NCI-H2029 (cell line): ENCODE results near the gene CA10.
A peak's percentile ranks its signal among the peaks of the same experiment; 100 is the strongest.

Experiments
- DNase-seq: peaks from one replicate; lab custom pipeline; 2025; lab: John Stamatoyannopoulos, UW

The CA10 gene

GRCh38 chr17:51951741-51952140 is 206.8 kb downstream of the CA10 start:
- DNase-seq = no peak

- DNase-seq = peak; percentile 69
Measured at GRCh38 chr17:51948128-51948527, 210.4 kb downstream of the CA10 start.

- DNase-seq = peak; percentile 41
Measured at GRCh38 chr17:51947160-51947735, 211.3 kb downstream of the CA10 start.

- no peak for DNase-seq
Measured at GRCh38 chr17:51946311-51946710, 212.2 kb downstream of the CA10 start.

- DNase-seq = no peak
Measured at GRCh38 chr17:51941272-51941671, 217.2 kb downstream of the CA10 start.

GRCh38 chr17:51937264-51937663 is 221.2 kb downstream of the CA10 start:
- no peak for DNase-seq

- DNase-seq = no peak
Measured at GRCh38 chr17:51935477-51935876, 223.0 kb downstream of the CA10 start.

- no peak for DNase-seq
Measured at GRCh38 chr17:51933647-51934046, 224.9 kb downstream of the CA10 start.

- DNase-seq = no peak
Measured at GRCh38 chr17:51926448-51926847, 232.1 kb downstream of the CA10 start.

- no peak for DNase-seq
Measured at GRCh38 chr17:51921500-51921899, 237.0 kb downstream of the CA10 start.

GRCh38 chr17:51914577-51914976 is 243.9 kb downstream of the CA10 start:
- no peak for DNase-seq

GRCh38 chr17:51913491-51914205 is 244.9 kb downstream of the CA10 start:
- no peak for DNase-seq

GRCh38 chr17:51912939-51913338 is 245.6 kb downstream of the CA10 start:
- DNase-seq = no peak

- DNase-seq = no peak
Measured at GRCh38 chr17:51911237-51911636, 247.3 kb downstream of the CA10 start.

GRCh38 chr17:51909971-51910370 is 248.5 kb downstream of the CA10 start:
- no peak for DNase-seq

GRCh38 chr17:51908841-51909537 is 249.5 kb downstream of the CA10 start:
- DNase-seq = no peak

- DNase-seq = peak; percentile 8
Measured at GRCh38 chr17:51907041-51907440, 251.5 kb downstream of the CA10 start.

GRCh38 chr17:51904379-51904778 is 254.1 kb downstream of the CA10 start:
- DNase-seq = no peak

GRCh38 chr17:51901242-51901641 is 257.3 kb downstream of the CA10 start:
- no peak for DNase-seq

- DNase-seq = no peak
Measured at GRCh38 chr17:51891936-51892335, 266.6 kb downstream of the CA10 start.

- DNase-seq = no peak
Measured at GRCh38 chr17:51890710-51891109, 267.8 kb downstream of the CA10 start.

- DNase-seq = no peak
Measured at GRCh38 chr17:51888816-51889215, 269.7 kb downstream of the CA10 start.

GRCh38 chr17:51876986-51877385 is 281.5 kb downstream of the CA10 start:
- no peak for DNase-seq
